Transverse colon (tissue), 4 donors: Measurements from ENCODE around the gene CKS1B. TPM values are rescaled to one million over a fixed set of nuclear protein-coding genes. Genes with fewer than 3 reads are reported as not detected.

ENCODE experiments used
- DNase-seq: peaks from one replicate; pipeline ENCODE4 v3.0.0-alpha.2; 2019
- H3K27ac ChIP-seq, 4 donors: fragments of 200-600 bp; sonication (generic); 2 replicates each; pipeline ENCODE4 v1.5.1; 2016 to 2018; ENCODE audit warnings: inconsistent platforms in 4 of 4
- H3K27me3 ChIP-seq: fragments of 200-600 bp; sonication (generic); 2 replicates; pipeline ENCODE4 v1.5.1; 2017; ENCODE audit warnings: inconsistent platforms
- H3K36me3 ChIP-seq, 4 donors: fragments of 200-600 bp; sonication (generic); 2 replicates each; pipeline ENCODE4 v1.5.1; 2017 to 2019; ENCODE audit warnings: inconsistent platforms in 4 of 4
- H3K4me1 ChIP-seq, 4 donors: fragments of 200-600 bp; sonication (generic); 2 replicates each; pipeline ENCODE4 v1.5.1; 2017 to 2020; ENCODE audit warnings: inconsistent platforms in 4 of 4
- H3K4me3 ChIP-seq, 4 donors: fragments of 200-600 bp; sonication (generic); 1 replicate in 1 of 4; 2 replicates in 3 of 4; pipeline versions ENCODE4 v1.5.1 to v1.6.1; 2017 to 2019; ENCODE audit warnings: inconsistent platforms in 4 of 4
- H3K9me3 ChIP-seq, 2 donors: fragments of 200-600 bp; sonication (generic); 2 replicates each; pipeline ENCODE4 v1.5.1; 2017 to 2019; ENCODE audit warnings: inconsistent platforms in 2 of 2
- CTCF ChIP-seq, 5 experiments: fragments of 200-600 bp in 3 of 5; fragments of 450-650 bp in 2 of 5; sonication (generic) in 3 of 5; IDR thresholded peaks; 1 replicate in 2 of 5; 2 replicates in 3 of 5; pipeline ENCODE4 v1.5.1; 2016 to 2017; ENCODE audit warnings: antibody characterized with exemption in 5 of 5, inconsistent platforms in 3 of 5, mild to moderate bottlenecking in 2 of 5, moderate library complexity in 1 of 5
- EP300 ChIP-seq: sonication (generic); formaldehyde crosslinking; IDR thresholded peaks from one replicate; pipeline ENCODE4 v1.6.1; 2017; ENCODE audit warnings: antibody characterized with exemption, low read depth
- POLR2A ChIP-seq: fragments of 450-650 bp; IDR thresholded peaks from one replicate; pipeline ENCODE4 v1.6.1; 2016; ENCODE audit warnings: antibody characterized with exemption, mild to moderate bottlenecking, moderate library complexity
- POLR2AphosphoS5 ChIP-seq, 3 donors: sonication (generic); formaldehyde crosslinking; IDR thresholded peaks; one replicate each; pipeline ENCODE4 v1.6.1; 2016; ENCODE audit warnings: antibody characterized with exemption in 3 of 3
- WGBS, 2 donors: methylation state at CpG; one replicate each; pipeline ENCODE4 v1.1.5; 2018; ENCODE audit warnings: low coverage in 1 of 2; 5-methylcytosine and 5-hydroxymethylcytosine counted together
- in situ Hi-C, 4 donors: fragments of 200-750 bp; cut with MboI; loops; one replicate each; pipeline versions ENCODE4 v1.15.0 to v1.15.1; 2017; ENCODE audit warnings: low sequenced_read_pairs in 3 of 4, low pct_ligation_motif_present in 1 of 4, low pct_unique_long_range_greater_than_20kb in 1 of 4
- intact Hi-C: fragments of 100-400 bp; cut with DNase I; formaldehyde crosslinking; loops from one replicate; pipeline ENCODE4 v1.15.1; 2023; ENCODE audit warnings: low total_unique reads
- total RNA-seq, 4 donors: library from RNA; depleted of rRNA; stranded (reverse); fragments of >200 nt; gene quantifications; one replicate each; pipeline ENCODE4 v1.1.0, GENCODE V29; 2016

Gene CKS1B
- total RNA-seq, 4 donors from 2014 or later = 28.9 to 41.4 (median 35.2) TPM; not detected in 1

GRCh38 chr1:154970631-154971340, 3.7 kb upstream of the CKS1B start, which contains the start of gene SHC1:
Gene SHC1, minus strand, starts transcription at chr1:154970747. Its CDS starts 221 bp downstream, at chr1:154970526.
- TF ChIP-seq POLR2AphosphoS5 (IDR thresholded peaks at IDR 0.05) = peak; percentile 91 to 94 (median 94)
- TF ChIP-seq EP300 = no peak
- TF ChIP-seq POLR2A = peak; percentile 76
- TF ChIP-seq CTCF (IDR thresholded peaks at IDR 0.05) = no peak
- H3K4me3 ChIP-seq = peak within 1 kb of the TSS; percentile 20 to 46 (median 26)
- intact Hi-C loops = no loop called here
- in situ Hi-C loops = loop anchor here in 3 of 4 donors (25.0 kb wide), 1 partner anchor 92 kb away; the partner anchor contains the start of genes ADAM15 (in 3 of the 3) and EFNA4 (in 3 of the 3)
- peaks cover 29 to 54% (median 46%) of the 10 kb centered on the region in 4 donors for H3K4me1 ChIP-seq
- no peaks in the 10 kb centered on the region for H3K27me3 ChIP-seq
- H3K36me3 ChIP-seq = peaks cover 0 to 18% (median 5%) of the 10 kb centered on the region in 4 donors
- DNase-seq = peak; percentile 89
- peak within 1 kb of the TSS; percentile 97 to 99 (median 99) for H3K27ac ChIP-seq
- no peaks in the 10 kb centered on the region for H3K9me3 ChIP-seq
- WGBS, 2 donors = 43% methylated on average over 7 of the region's 15 CpGs; no CpG with 5 or more reads in 1 of the 2 donors

GRCh38 chr1:154971341-154971998, 3.0 kb upstream of the CKS1B start:
- H3K4me3 ChIP-seq = peak overlapping the region in 1 of 4 donors; percentile 46
- H3K4me1 ChIP-seq = peaks cover 33 to 61% (median 50%) of the 10 kb centered on the region in 4 donors
- no peak for TF ChIP-seq POLR2A
- TF ChIP-seq POLR2AphosphoS5 (IDR thresholded peaks at IDR 0.05) = no peak
- TF ChIP-seq CTCF (IDR thresholded peaks at IDR 0.05) = no peak
- no peak for TF ChIP-seq EP300
- in situ Hi-C loops = loop anchor here in 3 of 4 donors (25.0 kb wide), 1 partner anchor 91 kb away; the partner anchor contains the start of genes ADAM15 (in 3 of the 3) and EFNA4 (in 3 of the 3)
- H3K36me3 ChIP-seq = peaks cover 0 to 12% (median 5%) of the 10 kb centered on the region in 4 donors
- H3K27ac ChIP-seq = peak overlapping the region; percentile 97 to 99 (median 99)
- H3K9me3 ChIP-seq = no peaks in the 10 kb centered on the region
- H3K27me3 ChIP-seq = no peaks in the 10 kb centered on the region
- 62 to 71% methylated on average over 5 to 10 of the region's 10 CpGs for WGBS, 2 donors
- intact Hi-C loops = no loop called here
- peak; percentile 50 for DNase-seq

- no peaks in the 10 kb centered on the region for H3K9me3 ChIP-seq
- peak overlapping the region in 1 of 4 donors; percentile 65 for H3K4me3 ChIP-seq
- H3K27me3 ChIP-seq = no peaks in the 10 kb centered on the region
- peak overlapping the region; percentile 97 to 99 (median 99) for H3K27ac ChIP-seq
- WGBS, 2 donors = 53 to 70% methylated on average over 3 of the region's 3 CpGs
- in situ Hi-C loops = loop anchor here in 3 of 4 donors (25.0 kb wide), 1 partner anchor 90 kb away; the partner anchor contains the start of genes ADAM15 (in 3 of the 3) and EFNA4 (in 3 of the 3)
- H3K36me3 ChIP-seq = peaks cover 0 to 10% (median 2%) of the 10 kb centered on the region in 4 donors
- no peak for TF ChIP-seq CTCF (IDR thresholded peaks at IDR 0.05)
- TF ChIP-seq POLR2AphosphoS5 (IDR thresholded peaks at IDR 0.05) = no peak
- no peak for TF ChIP-seq POLR2A
- no peak for TF ChIP-seq EP300
- H3K4me1 ChIP-seq = peaks cover 35 to 63% (median 54%) of the 10 kb centered on the region in 4 donors
- DNase-seq = no peak
- intact Hi-C loops = no loop called here
Observed at GRCh38 chr1:154972213-154972516, 2.3 kb upstream of the CKS1B start.
